ENCODE measurements around the gene MBNL2.

The MBNL2 gene

DNA sequence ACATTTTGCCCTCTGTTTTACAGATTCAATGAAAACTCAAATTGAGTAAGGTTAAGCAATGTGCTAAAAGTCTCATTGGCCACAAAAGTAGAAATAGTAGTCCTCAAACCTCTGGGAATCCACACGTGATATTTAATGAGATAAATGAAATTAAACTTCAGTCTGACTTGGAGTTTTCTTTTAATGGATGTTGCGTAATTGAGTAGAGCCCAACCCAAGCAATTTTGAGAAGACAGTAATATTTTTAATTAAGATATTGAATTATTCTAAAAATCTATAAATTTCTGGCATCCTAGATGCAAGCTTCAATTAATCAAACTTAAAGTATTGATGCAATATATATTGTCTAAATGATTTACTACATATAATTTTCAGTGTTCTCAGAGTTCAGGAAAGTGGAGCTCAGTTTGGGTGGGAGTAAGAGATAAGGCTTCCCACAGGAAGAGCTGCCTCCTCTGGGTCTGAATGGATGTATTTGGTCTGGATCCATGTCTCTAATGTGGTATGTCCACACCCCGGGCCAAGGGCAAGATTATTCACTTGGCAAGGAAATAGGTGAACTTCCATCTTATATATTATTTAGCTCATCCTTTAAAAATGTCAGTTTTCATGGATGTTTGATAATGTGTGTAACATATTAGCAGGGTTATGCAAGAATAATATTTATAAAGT is 6.9 kb downstream of the MBNL2 start:
- H3K27ac ChIP-seq (ENCODE audit: low read length), result no peak overlapping the region
- no peaks in the 10 kb centered on the region for H3K9me3 ChIP-seq (ENCODE audit: insufficient read depth, low read length)
- H3K9ac ChIP-seq (ENCODE audit: low read length), result no peak overlapping the region
- H3K36me3 ChIP-seq (replicated peaks; ENCODE audit: low read depth, low read length), result no peaks in the 10 kb centered on the region
- no peak overlapping the region for H2AFZ ChIP-seq (ENCODE audit: low read depth, low read length)
- no peaks in the 10 kb centered on the region for H3K27me3 ChIP-seq (ENCODE audit: low read depth, low read length)
- no peak overlapping the region for H3K4me3 ChIP-seq (ENCODE audit: low read length)
- TF ChIP-seq EZH2phosphoT487 (IDR thresholded peaks at IDR 0.05; ENCODE audit: low read depth), result no peak
- TF ChIP-seq, protein P1, sequence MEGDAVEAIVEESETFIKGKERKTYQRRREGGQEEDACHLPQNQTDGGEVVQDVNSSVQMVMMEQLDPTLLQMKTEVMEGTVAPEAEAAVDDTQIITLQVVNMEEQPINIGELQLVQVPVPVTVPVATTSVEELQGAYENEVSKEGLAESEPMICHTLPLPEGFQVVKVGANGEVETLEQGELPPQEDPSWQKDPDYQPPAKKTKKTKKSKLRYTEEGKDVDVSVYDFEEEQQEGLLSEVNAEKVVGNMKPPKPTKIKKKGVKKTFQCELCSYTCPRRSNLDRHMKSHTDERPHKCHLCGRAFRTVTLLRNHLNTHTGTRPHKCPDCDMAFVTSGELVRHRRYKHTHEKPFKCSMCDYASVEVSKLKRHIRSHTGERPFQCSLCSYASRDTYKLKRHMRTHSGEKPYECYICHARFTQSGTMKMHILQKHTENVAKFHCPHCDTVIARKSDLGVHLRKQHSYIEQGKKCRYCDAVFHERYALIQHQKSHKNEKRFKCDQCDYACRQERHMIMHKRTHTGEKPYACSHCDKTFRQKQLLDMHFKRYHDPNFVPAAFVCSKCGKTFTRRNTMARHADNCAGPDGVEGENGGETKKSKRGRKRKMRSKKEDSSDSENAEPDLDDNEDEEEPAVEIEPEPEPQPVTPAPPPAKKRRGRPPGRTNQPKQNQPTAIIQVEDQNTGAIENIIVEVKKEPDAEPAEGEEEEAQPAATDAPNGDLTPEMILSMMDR (IDR thresholded peaks at IDR 0.05; ENCODE audit: low read depth, low read length), result no peak
- no peak overlapping the region for H3K4me2 ChIP-seq (ENCODE audit: low read length)
- peaks cover 2% of the 10 kb centered on the region; the same call in 1 of the 2 replicates for H3K79me2 ChIP-seq (ENCODE audit: low read length)
- H4K20me1 ChIP-seq (ENCODE audit: insufficient read depth, low read length), result 0 out of 2 replicates have a peak, but pooled peaks cover 4% of the 10 kb centered on the region
- peaks cover 2% of the 10 kb centered on the region for H3K4me1 ChIP-seq (ENCODE audit: low read length)

DNA sequence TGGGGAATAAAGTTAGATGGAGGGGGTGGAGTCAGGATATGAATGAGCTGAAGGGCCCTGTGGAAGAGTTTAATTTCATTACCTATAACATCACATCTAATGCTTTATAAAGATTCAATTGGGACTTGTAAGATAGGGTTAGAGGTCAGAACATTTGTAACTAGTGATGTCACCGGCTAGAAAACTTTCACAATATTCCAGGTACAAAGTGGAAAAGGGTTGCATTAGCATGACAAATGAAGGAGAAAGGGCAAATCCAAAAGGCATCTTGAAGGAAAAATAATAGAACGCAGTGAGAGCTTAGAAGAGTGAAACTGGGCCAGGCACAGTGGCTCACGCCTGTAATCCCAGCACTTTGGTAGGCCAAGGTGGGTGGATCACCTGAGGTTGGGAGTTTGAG is 7.6 kb downstream of the MBNL2 start:
- Histone ChIP-seq H3K4me1 (ENCODE audit: low read length) (no peaks in the 10 kb centered on the region; the same call in 1 of the 2 replicates), H3K27me3 (ENCODE audit: low read depth, low read length) (no peaks in the 10 kb centered on the region), H3K36me3 (replicated peaks; ENCODE audit: low read depth, low read length) (no peaks in the 10 kb centered on the region), H3K4me3 (ENCODE audit: low read length) (no peak overlapping the region), H3K9ac (ENCODE audit: low read length) (no peak overlapping the region), H3K27ac (ENCODE audit: low read length) (no peak overlapping the region), H3K79me2 (ENCODE audit: low read length) (no peaks in the 10 kb centered on the region; the same call in 1 of the 2 replicates), H2AFZ (ENCODE audit: low read depth, low read length) (no peak overlapping the region), H3K9me3 (ENCODE audit: insufficient read depth, low read length) (no peaks in the 10 kb centered on the region), H3K4me2 (ENCODE audit: low read length) (no peak overlapping the region), H4K20me1 (ENCODE audit: insufficient read depth, low read length) (0 out of 2 replicates have a peak, but pooled peaks cover 7% of the 10 kb centered on the region)
- TF ChIP-seq, protein P1 (IDR thresholded peaks at IDR 0.05; ENCODE audit: low read depth, low read length), result no peak
- no peak for TF ChIP-seq EZH2phosphoT487 (IDR thresholded peaks at IDR 0.05; ENCODE audit: low read depth)

DNA sequence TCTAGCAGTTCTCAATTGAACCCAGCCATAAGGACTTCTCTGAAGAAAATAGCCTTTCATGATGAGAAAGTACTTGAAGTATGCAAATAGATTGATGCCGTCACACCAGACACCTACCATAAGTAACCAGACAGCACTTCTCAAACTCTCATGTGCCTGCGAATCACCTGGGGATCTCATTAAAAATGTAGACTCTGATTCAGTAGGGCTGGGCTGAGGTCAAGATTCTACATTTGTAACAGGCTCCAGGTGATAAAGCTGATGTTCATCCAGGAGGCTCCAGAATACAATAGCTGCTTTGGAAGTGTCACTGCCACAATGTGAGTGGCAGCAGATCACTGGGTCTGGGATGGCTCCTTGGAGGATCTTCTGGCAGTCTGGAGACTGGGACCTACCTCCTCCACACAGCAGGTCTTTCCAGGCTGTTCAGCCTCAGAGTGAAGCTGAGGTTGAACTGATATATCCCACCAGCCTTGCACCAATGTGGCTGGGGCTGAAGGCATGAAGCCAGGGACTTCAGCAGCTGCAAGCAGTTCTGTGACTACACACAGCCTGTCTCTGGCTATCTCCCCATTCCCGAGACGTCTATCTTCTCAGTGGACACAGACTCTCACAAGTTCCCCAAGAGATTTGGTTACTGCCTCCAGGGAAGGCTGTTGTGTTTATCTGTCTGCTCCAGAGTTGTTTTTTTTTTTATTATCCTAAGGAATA is 9.1 kb downstream of the MBNL2 start:
- no peak overlapping the region for H3K4me2 ChIP-seq (ENCODE audit: low read length)
- no peaks in the 10 kb centered on the region for H3K36me3 ChIP-seq (replicated peaks; ENCODE audit: low read depth, low read length)
- H3K27me3 ChIP-seq (ENCODE audit: low read depth, low read length), result no peaks in the 10 kb centered on the region
- H3K9ac ChIP-seq (ENCODE audit: low read length), result no peak overlapping the region
- no peaks in the 10 kb centered on the region for H3K79me2 ChIP-seq (ENCODE audit: low read length)
- H4K20me1 ChIP-seq (ENCODE audit: insufficient read depth, low read length), result 0 out of 2 replicates have a peak, but pooled peaks cover 8% of the 10 kb centered on the region
- H3K9me3 ChIP-seq (ENCODE audit: insufficient read depth, low read length), result no peaks in the 10 kb centered on the region
- H3K4me3 ChIP-seq (ENCODE audit: low read length), result no peak overlapping the region
- no peaks in the 10 kb centered on the region; the same call in 1 of the 2 replicates for H3K4me1 ChIP-seq (ENCODE audit: low read length)
- no peak overlapping the region for H3K27ac ChIP-seq (ENCODE audit: low read length)
- TF ChIP-seq, protein P1 (IDR thresholded peaks at IDR 0.05; ENCODE audit: low read depth, low read length), result no peak
- no peak for TF ChIP-seq EZH2phosphoT487 (IDR thresholded peaks at IDR 0.05; ENCODE audit: low read depth)
- no peak overlapping the region for H2AFZ ChIP-seq (ENCODE audit: low read depth, low read length)

- Histone ChIP-seq H3K27me3 (ENCODE audit: low read depth, low read length) (no peaks in the 10 kb centered on the region), H3K27ac (ENCODE audit: low read length) (no peak overlapping the region), H3K4me2 (ENCODE audit: low read length) (no peak overlapping the region), H3K4me1 (ENCODE audit: low read length) (no peaks in the 10 kb centered on the region; the same call in 1 of the 2 replicates), H2AFZ (ENCODE audit: low read depth, low read length) (no peak overlapping the region), H3K36me3 (replicated peaks; ENCODE audit: low read depth, low read length) (no peaks in the 10 kb centered on the region), H3K9ac (ENCODE audit: low read length) (no peak overlapping the region), H4K20me1 (ENCODE audit: insufficient read depth, low read length) (0 out of 2 replicates have a peak, but pooled peaks cover 8% of the 10 kb centered on the region), H3K4me3 (ENCODE audit: low read length) (no peak overlapping the region), H3K9me3 (ENCODE audit: insufficient read depth, low read length) (no peaks in the 10 kb centered on the region), H3K79me2 (ENCODE audit: low read length) (no peaks in the 10 kb centered on the region)
- no peak for TF ChIP-seq EZH2phosphoT487 (IDR thresholded peaks at IDR 0.05; ENCODE audit: low read depth)
- TF ChIP-seq, protein P1 (IDR thresholded peaks at IDR 0.05; ENCODE audit: low read depth, low read length), result no peak
Measured at GRCh38 chr13:97231829-97232196, 9.7 kb downstream of the MBNL2 start.
